HepG2 (cell line): ENCODE data around the gene ANKFY1. TPM values are rescaled to one million over a fixed set of nuclear protein-coding genes. Genes with fewer than 3 reads are reported as not detected.

ENCODE experiments used
- ATAC-seq: fragments of 200-7000 bp; cut with Tn5 transposase; 3 replicates; pipeline ENCODE4 v1.9.1; 2020; ENCODE audit warnings: mild to moderate bottlenecking, moderate library complexity
- BruUV-seq: library from RNA; stranded (reverse); fragments of 400-500 nt; replicated peaks from 2 replicates; lab custom pipeline; 2021; lab: Mats Ljungman, UMichigan
- CTCF ChIA-PET: fragments of 300-600 bp; formaldehyde crosslinking; extraction: SDS; loops from one replicate; lab custom pipeline; 2021; ENCODE audit warnings: low total read pairs, inconsistent platforms, low intra/inter-chr PET ratio; lab: Yijun Ruan, JAX
- POLR2A ChIA-PET: fragments of 350-600 bp; sonication (Branson Sonifier 250); formaldehyde crosslinking; loops from one replicate; lab custom pipeline; 2020; ENCODE audit warnings: antibody characterized with exemption, inconsistent platforms; lab: Yijun Ruan, JAX
- DNase-seq: peaks from one replicate; pipeline ENCODE4 v3.0.0-alpha.2; 2015; ENCODE audit warnings: low spot score
- FAIRE-seq: peaks from 3 replicates; lab custom pipeline; 2011; peaks lifted over from hg19 to GRCh38; lab: Jason Lieb, UNC
- H2AFZ ChIP-seq: one replicate; pipeline ENCODE4 v1.6.1; 2011; ENCODE audit warnings: low read length, inconsistent platforms
- H3K27ac ChIP-seq: fragments of 300-600 bp; 3 replicates; pipeline ENCODE4 v1.8.0; 2011; ENCODE audit warnings: mixed run types, mild to moderate bottlenecking, mixed read lengths, low read length, inconsistent platforms; ENCODE audit not compliant: insufficient read depth; ENCODE audit errors: extremely low read length
- H3K27me3 ChIP-seq, 2 experiments: fragments of 200-600 bp in 1 of 2; 2 replicates in 1 of 2; 3 replicates in 1 of 2; pipeline versions ENCODE4 v1.6.0 to v1.8.0; 2011; ENCODE audit warnings: low read length in 2 of 2, mild to moderate bottlenecking in 2 of 2, moderate library complexity in 2 of 2, inconsistent platforms in 1 of 2; ENCODE audit not compliant: insufficient read depth in 2 of 2, control insufficient read depth in 1 of 2
- H3K36me3 ChIP-seq, 2 experiments: fragments of 200-600 bp in 1 of 2; replicated peaks in 1 of 2; 2 replicates in 1 of 2; 3 replicates in 1 of 2; pipeline versions ENCODE4 v1.5.1 to v1.8.0; 2011; ENCODE audit warnings: low read length in 2 of 2, inconsistent platforms in 1 of 2; ENCODE audit not compliant: insufficient read depth in 2 of 2, control insufficient read depth in 1 of 2
- H3K4me1 ChIP-seq: 2 replicates; pipeline ENCODE4 v1.5.1; 2012; ENCODE audit warnings: low read length, inconsistent platforms; ENCODE audit not compliant: insufficient read depth
- H3K4me2 ChIP-seq: 2 replicates; pipeline ENCODE4 v1.6.0; 2011; ENCODE audit warnings: low read depth, low read length, inconsistent platforms
- H3K4me3 ChIP-seq, 3 experiments: fragments of 200-600 bp in 1 of 3; sonication (generic), shearing (Covaris generic) in 1 of 3; replicated peaks in 1 of 3; 2 replicates each; pipeline ENCODE4 v1.5.1; 2011 to 2016; ENCODE audit warnings: low read length in 3 of 3, inconsistent platforms in 2 of 3, low read depth in 2 of 3, mild to moderate bottlenecking in 2 of 3, control low read depth in 1 of 3, mixed read lengths in 1 of 3; ENCODE audit not compliant: insufficient read depth in 1 of 3
- H3K79me2 ChIP-seq: one replicate; pipeline ENCODE4 v1.6.1; 2011; ENCODE audit warnings: low read length, inconsistent platforms; ENCODE audit not compliant: insufficient read depth
- H3K9ac ChIP-seq: 2 replicates; pipeline ENCODE4 v1.6.0; 2011; ENCODE audit warnings: mild to moderate bottlenecking, low read depth, low read length, inconsistent platforms; ENCODE audit not compliant: insufficient read depth
- H3K9me3 ChIP-seq: 2 replicates; pipeline ENCODE4 v1.5.1; 2012; ENCODE audit warnings: mild to moderate bottlenecking, low read length
- H4K20me1 ChIP-seq: 2 replicates; pipeline ENCODE4 v1.6.0; 2011; ENCODE audit warnings: inconsistent platforms, mild to moderate bottlenecking, low read length, moderate library complexity; ENCODE audit not compliant: insufficient read depth
- EED ChIP-seq: sonication (generic); formaldehyde crosslinking; IDR thresholded peaks from 2 replicates; pipeline ENCODE4 v1.5.0; 2020; ENCODE audit warnings: mild to moderate bottlenecking, missing genetic modification reagents
- EZH2 ChIP-seq: conservative IDR thresholded peaks from 2 replicates; pipeline ENCODE4 v1.6.1; 2012; ENCODE audit warnings: mild to moderate bottlenecking, low read depth, low read length, moderate library complexity
- FOSL2 ChIP-seq: sonication (generic); formaldehyde crosslinking; IDR thresholded peaks from 2 replicates; pipeline ENCODE4 v1.4.0; 2020; ENCODE audit warnings: missing genetic modification reagents
- KAT7 ChIP-seq: IDR thresholded peaks from 2 replicates; pipeline ENCODE4 v1.6.1; 2018; ENCODE audit warnings: borderline replicate concordance, missing compliant biosample characterization
- KDM5B ChIP-seq: sonication (generic); formaldehyde crosslinking; IDR thresholded peaks from 2 replicates; pipeline ENCODE4 v1.4.0; 2020; ENCODE audit warnings: missing genetic modification reagents, mild to moderate bottlenecking, borderline replicate concordance
- NFE2L2 ChIP-seq: fragments of 150-350 bp; IDR thresholded peaks from 2 replicates; pipeline ENCODE4 v1.6.1; 2014; ENCODE audit warnings: low read length
- ZFAT ChIP-seq: sonication (generic); formaldehyde crosslinking; conservative IDR thresholded peaks from 2 replicates; pipeline ENCODE4 v1.8.1; 2023; ENCODE audit warnings: missing genetic modification reagents, inconsistent platforms
- ZFP36L2 ChIP-seq: sonication (generic); formaldehyde crosslinking; IDR thresholded peaks from 2 replicates; pipeline ENCODE4 v1.4.0; 2020; ENCODE audit warnings: missing genetic modification reagents
- WGBS: methylation state at CpG from one replicate; pipeline ENCODE4 v1.1.6; 2017; ENCODE audit warnings: low lambda C conversion rate; 5-methylcytosine and 5-hydroxymethylcytosine counted together
- in situ Hi-C: cut with HindIII; loops from 2 replicates; pipeline ENCODE4 v1.10.0; 2017; ENCODE audit warnings: low pct_unique_long_range_greater_than_20kb; ENCODE audit not compliant: extremely low pct_ligation_motif_present
- intact Hi-C: fragments of 100-400 bp; cut with micrococcal nuclease; formaldehyde crosslinking; loops from one replicate; pipeline ENCODE4 v1.10.0; 2022; ENCODE audit not compliant: unreplicated experiment
- polyA plus RNA-seq, 8 experiments: library from polyadenylated mRNA; depleted of rRNA in 3 of 8; stranded (reverse) in 7 of 8; unstranded in 1 of 8; fragments of >200 nt; fragmentation: Illumina TruSeq in 4 of 8; extraction: Trizol in 4 of 8; gene quantifications; 2 replicates each; pipeline versions ENCODE4 v1.2.1 to v1.2.3, GENCODE V29; 2011 to 2016; ENCODE audit warnings: low read depth in 4 of 8, missing spikeins in 1 of 8, mixed read lengths in 1 of 8; ENCODE audit not compliant: insufficient read depth in 1 of 8
- total RNA-seq, 5 experiments: library from RNA; depleted of rRNA; stranded (reverse); fragments of >200 nt; fragmentation: Illumina TruSeq; extraction: Trizol; gene quantifications; 2 replicates each; pipeline ENCODE4 v1.2.3, GENCODE V29; 2016; ENCODE audit warnings: low read depth in 1 of 5
- TF ChIP-seq, protein P1 (sequence below): sonication (generic); formaldehyde crosslinking; IDR thresholded peaks from 2 replicates; pipeline ENCODE4 v1.5.0; 2020; ENCODE audit warnings: mild to moderate bottlenecking, missing genetic modification reagents, borderline replicate concordance
- TF ChIP-seq, protein P2 (sequence below): IDR thresholded peaks from 2 replicates; pipeline ENCODE4 v1.6.1; 2016; ENCODE audit warnings: low read depth, control low read depth

Gene ANKFY1
- total and polyA plus RNA-seq, 2 of the 13 experiments (the other 11 are each of a cell fraction or from before 2014, with no cell fraction given): 11.9 to 16.8 TPM

DNA sequence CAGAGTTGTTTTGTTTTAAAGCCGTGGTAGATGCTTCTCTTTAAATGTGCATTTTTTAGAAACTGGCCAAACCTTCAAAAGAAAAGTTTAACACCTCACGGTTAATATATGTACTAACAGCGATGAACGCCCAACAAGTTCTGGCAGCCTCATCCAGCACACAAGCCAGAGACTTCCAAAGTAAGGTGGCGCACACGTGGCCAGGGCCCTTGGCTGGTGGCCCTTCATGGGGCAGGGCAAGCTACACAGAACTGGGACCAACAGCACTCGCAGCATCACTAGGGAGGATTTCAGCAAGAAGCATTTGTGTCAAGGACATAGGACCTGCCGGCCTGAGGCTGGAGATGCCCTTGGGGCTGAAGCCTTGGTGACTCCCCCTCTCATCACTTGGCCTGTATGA is 97.4 kb downstream of the ANKFY1 start:
- H3K4me1 ChIP-seq: 0 out of 2 replicates have a peak, but pooled peaks cover 3% of the 10 kb centered on the region
- no peak overlapping the region for H3K4me3 ChIP-seq
- ChIA-PET POLR2A (interaction anchor here (1.5 kb wide), 1 partner anchor 23 kb away, joined by 6 read pairs; the partner anchor contains the start of genes CYB5D2 and ZZEF1), CTCF (no interaction called here)
- H3K27me3 ChIP-seq: no peaks in the 10 kb centered on the region
- 98% methylated on average over 8 of the region's 8 CpGs for WGBS
- in situ Hi-C loops: no loop called here
- H4K20me1 ChIP-seq: no peaks in the 10 kb centered on the region
- no peaks in the 10 kb centered on the region for H3K79me2 ChIP-seq
- intact Hi-C loops: loop anchor here (2.0 kb wide), 1 partner anchor 36 kb away; no protein-coding TSS in a partner anchor
- H3K27ac ChIP-seq: no peak overlapping the region
- no peak for DNase-seq
- H3K4me2 ChIP-seq: no peak overlapping the region
- H3K9me3 ChIP-seq: no peaks in the 10 kb centered on the region
- H3K36me3 ChIP-seq: peaks cover 14 to 52% of the 10 kb centered on the region in 2 experiments; a peak in 4 of 5 replicates
- no TSS peak for BruUV-seq
- ATAC-seq: no peak
- no peak overlapping the region for H2AFZ ChIP-seq
- FAIRE-seq: no peak
- no peak overlapping the region for H3K9ac ChIP-seq
- TF ChIP-seq, protein P1, sequence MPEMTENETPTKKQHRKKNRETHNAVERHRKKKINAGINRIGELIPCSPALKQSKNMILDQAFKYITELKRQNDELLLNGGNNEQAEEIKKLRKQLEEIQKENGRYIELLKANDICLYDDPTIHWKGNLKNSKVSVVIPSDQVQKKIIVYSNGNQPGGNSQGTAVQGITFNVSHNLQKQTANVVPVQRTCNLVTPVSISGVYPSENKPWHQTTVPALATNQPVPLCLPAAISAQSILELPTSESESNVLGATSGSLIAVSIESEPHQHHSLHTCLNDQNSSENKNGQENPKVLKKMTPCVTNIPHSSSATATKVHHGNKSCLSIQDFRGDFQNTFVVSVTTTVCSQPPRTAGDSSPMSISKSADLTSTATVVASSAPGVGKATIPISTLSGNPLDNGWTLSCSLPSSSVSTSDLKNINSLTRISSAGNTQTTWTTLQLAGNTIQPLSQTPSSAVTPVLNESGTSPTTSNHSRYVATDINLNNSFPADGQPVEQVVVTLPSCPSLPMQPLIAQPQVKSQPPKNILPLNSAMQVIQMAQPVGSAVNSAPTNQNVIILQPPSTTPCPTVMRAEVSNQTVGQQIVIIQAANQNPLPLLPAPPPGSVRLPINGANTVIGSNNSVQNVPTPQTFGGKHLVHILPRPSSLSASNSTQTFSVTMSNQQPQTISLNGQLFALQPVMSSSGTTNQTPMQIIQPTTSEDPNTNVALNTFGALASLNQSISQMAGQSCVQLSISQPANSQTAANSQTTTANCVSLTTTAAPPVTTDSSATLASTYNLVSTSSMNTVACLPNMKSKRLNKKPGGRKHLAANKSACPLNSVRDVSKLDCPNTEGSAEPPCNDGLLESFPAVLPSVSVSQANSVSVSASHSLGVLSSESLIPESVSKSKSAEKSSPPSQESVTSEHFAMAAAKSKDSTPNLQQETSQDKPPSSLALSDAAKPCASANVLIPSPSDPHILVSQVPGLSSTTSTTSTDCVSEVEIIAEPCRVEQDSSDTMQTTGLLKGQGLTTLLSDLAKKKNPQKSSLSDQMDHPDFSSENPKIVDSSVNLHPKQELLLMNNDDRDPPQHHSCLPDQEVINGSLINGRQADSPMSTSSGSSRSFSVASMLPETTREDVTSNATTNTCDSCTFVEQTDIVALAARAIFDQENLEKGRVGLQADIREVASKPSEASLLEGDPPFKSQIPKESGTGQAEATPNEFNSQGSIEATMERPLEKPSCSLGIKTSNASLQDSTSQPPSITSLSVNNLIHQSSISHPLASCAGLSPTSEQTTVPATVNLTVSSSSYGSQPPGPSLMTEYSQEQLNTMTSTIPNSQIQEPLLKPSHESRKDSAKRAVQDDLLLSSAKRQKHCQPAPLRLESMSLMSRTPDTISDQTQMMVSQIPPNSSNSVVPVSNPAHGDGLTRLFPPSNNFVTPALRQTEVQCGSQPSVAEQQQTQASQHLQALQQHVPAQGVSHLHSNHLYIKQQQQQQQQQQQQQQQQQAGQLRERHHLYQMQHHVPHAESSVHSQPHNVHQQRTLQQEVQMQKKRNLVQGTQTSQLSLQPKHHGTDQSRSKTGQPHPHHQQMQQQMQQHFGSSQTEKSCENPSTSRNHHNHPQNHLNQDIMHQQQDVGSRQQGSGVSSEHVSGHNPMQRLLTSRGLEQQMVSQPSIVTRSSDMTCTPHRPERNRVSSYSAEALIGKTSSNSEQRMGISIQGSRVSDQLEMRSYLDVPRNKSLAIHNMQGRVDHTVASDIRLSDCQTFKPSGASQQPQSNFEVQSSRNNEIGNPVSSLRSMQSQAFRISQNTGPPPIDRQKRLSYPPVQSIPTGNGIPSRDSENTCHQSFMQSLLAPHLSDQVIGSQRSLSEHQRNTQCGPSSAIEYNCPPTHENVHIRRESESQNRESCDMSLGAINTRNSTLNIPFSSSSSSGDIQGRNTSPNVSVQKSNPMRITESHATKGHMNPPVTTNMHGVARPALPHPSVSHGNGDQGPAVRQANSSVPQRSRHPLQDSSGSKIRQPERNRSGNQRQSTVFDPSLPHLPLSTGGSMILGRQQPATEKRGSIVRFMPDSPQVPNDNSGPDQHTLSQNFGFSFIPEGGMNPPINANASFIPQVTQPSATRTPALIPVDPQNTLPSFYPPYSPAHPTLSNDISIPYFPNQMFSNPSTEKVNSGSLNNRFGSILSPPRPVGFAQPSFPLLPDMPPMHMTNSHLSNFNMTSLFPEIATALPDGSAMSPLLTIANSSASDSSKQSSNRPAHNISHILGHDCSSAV (CRISPR knock-in tag): no peak
- TF ChIP-seq ZFAT (no peak), ZFP36L2 (CRISPR knock-in tag) (no peak), FOSL2 (CRISPR knock-in tag) (no peak), EZH2 (no peak), KAT7 (CRISPR knock-in tag) (no peak), NFE2L2 (no peak), KDM5B (no peak), EED (CRISPR knock-in tag) (no peak)
- TF ChIP-seq, protein P2, sequence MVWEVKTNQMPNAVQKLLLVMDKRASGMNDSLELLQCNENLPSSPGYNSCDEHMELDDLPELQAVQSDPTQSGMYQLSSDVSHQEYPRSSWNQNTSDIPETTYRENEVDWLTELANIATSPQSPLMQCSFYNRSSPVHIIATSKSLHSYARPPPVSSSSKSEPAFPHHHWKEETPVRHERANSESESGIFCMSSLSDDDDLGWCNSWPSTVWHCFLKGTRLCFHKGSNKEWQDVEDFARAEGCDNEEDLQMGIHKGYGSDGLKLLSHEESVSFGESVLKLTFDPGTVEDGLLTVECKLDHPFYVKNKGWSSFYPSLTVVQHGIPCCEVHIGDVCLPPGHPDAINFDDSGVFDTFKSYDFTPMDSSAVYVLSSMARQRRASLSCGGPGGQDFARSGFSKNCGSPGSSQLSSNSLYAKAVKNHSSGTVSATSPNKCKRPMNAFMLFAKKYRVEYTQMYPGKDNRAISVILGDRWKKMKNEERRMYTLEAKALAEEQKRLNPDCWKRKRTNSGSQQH (CRISPR knock-in tag): no peak
